DND-41 (cell line): ENCODE measurements around the gene SLC44A2.

Source experiments
- ATAC-seq: fragments of 200-7000 bp; cut with Tn5 transposase; 3 replicates; pipeline ENCODE4 v1.9.1; 2021; ENCODE audit warnings: low read depth; ENCODE audit not compliant: insufficient read depth
- DNase-seq: peaks from one replicate; pipeline ENCODE4 v3.0.0-alpha.2; 2020
- H2AFZ ChIP-seq: 2 replicates; pipeline ENCODE4 v1.6.0; 2012; ENCODE audit warnings: low read depth, low read length
- H3K27ac ChIP-seq: 2 replicates; pipeline ENCODE4 v1.5.1; 2012; ENCODE audit warnings: low read length, inconsistent platforms
- H3K27me3 ChIP-seq: fragments of 200-600 bp; sonication (generic); 2 replicates; pipeline ENCODE4 v1.6.0; 2012; ENCODE audit warnings: low read length, mild to moderate bottlenecking, inconsistent platforms; ENCODE audit not compliant: insufficient read depth, poor library complexity
- H3K36me3 ChIP-seq: 2 replicates; pipeline ENCODE4 v1.5.1; 2012; ENCODE audit warnings: low read length, inconsistent platforms; ENCODE audit not compliant: insufficient read depth
- H3K4me1 ChIP-seq: 2 replicates; pipeline ENCODE4 v1.5.1; 2012; ENCODE audit warnings: mild to moderate bottlenecking, low read length; ENCODE audit not compliant: insufficient read depth
- H3K4me2 ChIP-seq: 2 replicates; pipeline ENCODE4 v1.6.0; 2012; ENCODE audit warnings: mild to moderate bottlenecking, moderate library complexity, low read length, inconsistent platforms; ENCODE audit not compliant: insufficient read depth
- H3K4me3 ChIP-seq, 2 experiments: fragments of 200-600 bp in 1 of 2; shearing (Covaris generic) in 1 of 2; 2 replicates each; pipeline ENCODE4 v1.5.1; 2012 to 2016; ENCODE audit warnings: inconsistent platforms in 2 of 2, low read length in 2 of 2, mild to moderate bottlenecking in 2 of 2, low read depth in 1 of 2, moderate library complexity in 1 of 2
- H3K79me2 ChIP-seq: 2 replicates; pipeline ENCODE4 v1.6.0; 2012; ENCODE audit warnings: low read length, inconsistent platforms; ENCODE audit not compliant: insufficient read depth
- H3K9ac ChIP-seq: 2 replicates; pipeline ENCODE4 v1.6.0; 2012; ENCODE audit warnings: low read depth, mild to moderate bottlenecking, inconsistent platforms, low read length, moderate library complexity
- H3K9me3 ChIP-seq: 2 replicates; pipeline ENCODE4 v1.5.1; 2012; ENCODE audit warnings: low read length, moderate library complexity, mild to moderate bottlenecking, inconsistent platforms; ENCODE audit not compliant: insufficient read depth, severe bottlenecking
- H4K20me1 ChIP-seq: 2 replicates; pipeline ENCODE4 v1.6.0; 2012; ENCODE audit warnings: low read length; ENCODE audit not compliant: insufficient read depth
- CTCF ChIP-seq: IDR thresholded peaks from 2 replicates; pipeline ENCODE4 v1.5.1; 2012; ENCODE audit warnings: borderline replicate concordance, low read length, moderate library complexity, mild to moderate bottlenecking; ENCODE audit not compliant: poor library complexity, severe bottlenecking; ENCODE audit errors: extremely low read depth
- EZH2 ChIP-seq: IDR thresholded peaks from 3 replicates; pipeline ENCODE4 v1.6.1; 2012; ENCODE audit warnings: borderline replicate concordance, low read depth, mild to moderate bottlenecking, moderate library complexity, low read length, inconsistent platforms; ENCODE audit not compliant: severe bottlenecking

The SLC44A2 gene

GRCh38 chr19:10587022-10587838, 38.1 kb upstream of the SLC44A2 start, which contains the start of gene AP1M2:
Gene AP1M2 (minus strand): TSS chr19:10587312. CDS start chr19:10587231, 81 bp downstream.
- Histone ChIP-seq H3K4me3 (no peak within 1 kb of the TSS), H3K4me1 (no peaks in the 10 kb centered on the region), H4K20me1 (no peaks in the 10 kb centered on the region), H3K79me2 (no peaks in the 10 kb centered on the region), H3K27me3 (no peaks in the 10 kb centered on the region), H3K9me3 (no peaks in the 10 kb centered on the region), H3K9ac (no peak within 1 kb of the TSS), H3K4me2 (no peak within 1 kb of the TSS), H3K27ac (no peak within 1 kb of the TSS), H2AFZ (no peak within 1 kb of the TSS), H3K36me3 (no peaks in the 10 kb centered on the region)
- DNase-seq (no peak), ATAC-seq (no peak)
- no peak for TF ChIP-seq CTCF
- TF ChIP-seq EZH2: no peak

GRCh38 chr19:10587839-10588150, 37.6 kb upstream of the SLC44A2 start:
- H3K9ac ChIP-seq: no peak overlapping the region
- H3K4me2 ChIP-seq: no peak overlapping the region
- H3K36me3 ChIP-seq: no peaks in the 10 kb centered on the region
- TF ChIP-seq CTCF (no peak), EZH2 (no peak)
- no peak for DNase-seq
- H3K4me3 ChIP-seq: no peak overlapping the region
- H3K4me1 ChIP-seq: no peaks in the 10 kb centered on the region
- H3K27me3 ChIP-seq: no peaks in the 10 kb centered on the region
- H3K27ac ChIP-seq: no peak overlapping the region
- H3K79me2 ChIP-seq: no peaks in the 10 kb centered on the region
- H2AFZ ChIP-seq: no peak overlapping the region
- H3K9me3 ChIP-seq: no peaks in the 10 kb centered on the region
- no peaks in the 10 kb centered on the region for H4K20me1 ChIP-seq
- no peak for ATAC-seq

- Histone ChIP-seq H2AFZ (no peak overlapping the region), H4K20me1 (no peaks in the 10 kb centered on the region), H3K27ac (no peak overlapping the region), H3K27me3 (peaks cover 3% of the 10 kb centered on the region), H3K4me1 (no peaks in the 10 kb centered on the region), H3K4me2 (no peak overlapping the region), H3K79me2 (no peaks in the 10 kb centered on the region), H3K36me3 (no peaks in the 10 kb centered on the region), H3K4me3 (no peak overlapping the region), H3K9me3 (no peaks in the 10 kb centered on the region), H3K9ac (no peak overlapping the region)
- TF ChIP-seq EZH2 (no peak), CTCF (no peak)
- ATAC-seq (no peak), DNase-seq (no peak)
Measured at GRCh38 chr19:10593148-10593547, 32.2 kb upstream of the SLC44A2 start.
